Caco-2 (cell line): Measurements from ENCODE around the gene BEST1. TPM values are rescaled to one million over a fixed set of nuclear protein-coding genes. Genes with fewer than 3 reads are reported as not detected.

Experiments used
- BruUV-seq: library from RNA; stranded (reverse); fragments of 400-500 nt; replicated peaks from 2 replicates; lab custom pipeline; 2021; lab: Mats Ljungman, UMichigan
- CTCF ChIA-PET: fragments of 300-600 bp; sonication (Branson Sonifier 250); formaldehyde crosslinking; loops from one replicate; lab custom pipeline; 2022; ENCODE audit warnings: antibody characterized with exemption; lab: Charles Lee
- POLR2A ChIA-PET: fragments of 300-600 bp; sonication (Branson Sonifier 250); formaldehyde crosslinking; loops from one replicate; lab custom pipeline; 2022; ENCODE audit warnings: antibody characterized with exemption; lab: Charles Lee
- DNase-seq, 2 experiments: peaks; one replicate each; pipeline versions ENCODE4 v3.0.0 to v3.0.0-alpha.2; 2020 to 2022
- H3K27me3 ChIP-seq: replicated peaks from 2 replicates; pipeline ENCODE4 v1.6.0; 2011; ENCODE audit warnings: low read length; ENCODE audit not compliant: control insufficient read depth, insufficient read depth
- H3K36me3 ChIP-seq: 2 replicates; pipeline ENCODE4 v1.5.1; 2011; ENCODE audit warnings: low read length; ENCODE audit not compliant: control insufficient read depth, insufficient read depth
- H3K4me1 ChIP-seq: fragments of 250-450 bp; sonication (Bioruptor Pico); 2 replicates; pipeline ENCODE4 v1.5.1; 2020; ENCODE audit warnings: mild to moderate bottlenecking
- H3K4me3 ChIP-seq: 2 replicates; pipeline ENCODE4 v1.5.1; 2011; ENCODE audit warnings: low read depth, mild to moderate bottlenecking, control low read depth, low read length
- H3K9me3 ChIP-seq: fragments of 250-450 bp; sonication (Bioruptor Pico); 2 replicates; pipeline ENCODE4 v1.5.1; 2020; ENCODE audit warnings: mild to moderate bottlenecking, moderate library complexity
- H3K27ac Mint-ChIP-seq: one replicate; pipeline ENCODE4 v1.8.0; 2022; ENCODE audit warnings: mixed read lengths; ENCODE audit not compliant: unreplicated experiment
- H3K27me3 Mint-ChIP-seq: one replicate; pipeline ENCODE4 v1.8.0; 2022; ENCODE audit warnings: mixed read lengths; ENCODE audit not compliant: insufficient read depth, unreplicated experiment
- H3K36me3 Mint-ChIP-seq: one replicate; pipeline ENCODE4 v1.8.0; 2022; ENCODE audit warnings: mild to moderate bottlenecking, mixed read lengths; ENCODE audit not compliant: insufficient read depth, unreplicated experiment
- H3K4me1 Mint-ChIP-seq: one replicate; pipeline ENCODE4 v1.8.0; 2022; ENCODE audit warnings: low read depth, mixed read lengths; ENCODE audit not compliant: unreplicated experiment
- H3K4me3 Mint-ChIP-seq: one replicate; pipeline ENCODE4 v1.8.0; 2022; ENCODE audit warnings: mild to moderate bottlenecking, moderate library complexity, mixed read lengths; ENCODE audit not compliant: unreplicated experiment
- H3K9me3 Mint-ChIP-seq: one replicate; pipeline ENCODE4 v1.8.0; 2022; ENCODE audit warnings: mixed read lengths; ENCODE audit not compliant: unreplicated experiment
- CTCF ChIP-seq, 2 experiments: fragments of 200-600 bp in 1 of 2; IDR thresholded peaks; 1 replicate in 1 of 2; 2 replicates in 1 of 2; pipeline versions ENCODE4 v1.5.1 to v1.8.0; 2011 to 2022; ENCODE audit warnings: antibody characterized with exemption in 1 of 2, control low read depth in 1 of 2, inconsistent platforms in 1 of 2, low read depth in 1 of 2, low read length in 1 of 2, mild to moderate bottlenecking in 1 of 2, moderate library complexity in 1 of 2; ENCODE audit not compliant: insufficient read depth in 1 of 2, severe bottlenecking in 1 of 2, unreplicated experiment in 1 of 2
- intact Hi-C: fragments of 100-400 bp; cut with micrococcal nuclease; formaldehyde crosslinking; loops from one replicate; pipeline ENCODE4 v1.10.0; 2022; ENCODE audit not compliant: unreplicated experiment
- total RNA-seq: library from RNA; stranded (reverse); gene quantifications from 2 replicates; pipeline ENCODE4 v1.2.3, GENCODE V29; 2022

BEST1 gene
- total RNA-seq, 1 experiment from 2014 or later, result 6.7 TPM

GRCh38 chr11:61912530-61912898, 37.6 kb upstream of the BEST1 start:
- POLR2A ChIA-PET, result no interaction called here

GRCh38 chr11:61912991-61913698, 37.0 kb upstream of the BEST1 start:
- CTCF ChIA-PET, result interaction anchor here (1.0 kb wide), 1 partner anchor 121 kb away, joined by 5 read pairs; no protein-coding TSS in a partner anchor
- no peak overlapping the region for H3K27ac Mint-ChIP-seq
- BruUV-seq, result no TSS peak

More at GRCh38 chr11:61912530-61912898, 37.6 kb upstream of the BEST1 start:
- intact Hi-C loops, result loop anchor here (10.0 kb wide), 1 partner anchor 878 kb away; no protein-coding TSS in a partner anchor
- CTCF ChIA-PET, result interaction anchor here (1.0 kb wide), 1 partner anchor 121 kb away, joined by 5 read pairs; no protein-coding TSS in a partner anchor
- no peak overlapping the region for H3K27ac Mint-ChIP-seq
- no peaks in the 10 kb centered on the region; the same call in 1 of the 2 replicates for H3K4me1 ChIP-seq
- peaks cover under 1% of the 10 kb centered on the region for H3K4me1 Mint-ChIP-seq
- H3K9me3 Mint-ChIP-seq, result no peaks in the 10 kb centered on the region
- TF ChIP-seq CTCF (IDR thresholded peaks at IDR 0.05; ENCODE audit: insufficient read depth in 1 of 2, low read depth in 1 of 2, low read length in 1 of 2, severe bottlenecking in 1 of 2, unreplicated experiment in 1 of 2), result no peak
- H3K9me3 ChIP-seq, result no peaks in the 10 kb centered on the region
- H3K4me3 Mint-ChIP-seq, result no peak overlapping the region
- no peaks in the 10 kb centered on the region for H3K36me3 Mint-ChIP-seq
- DNase-seq, result peak in 1 of 2 experiments; percentile 1
- H3K4me3 ChIP-seq, result no peak overlapping the region
- H3K36me3 ChIP-seq, result no peaks in the 10 kb centered on the region
- BruUV-seq, result no TSS peak
- no peaks in the 10 kb centered on the region for H3K27me3 Mint-ChIP-seq
- H3K27me3 ChIP-seq, result no peaks in the 10 kb centered on the region

More at GRCh38 chr11:61912991-61913698, 37.0 kb upstream of the BEST1 start:
- H3K9me3 ChIP-seq, result no peaks in the 10 kb centered on the region
- Mint-ChIP-seq H3K4me3 (no peak overlapping the region), H3K4me1 (peaks cover 7% of the 10 kb centered on the region), H3K36me3 (peaks cover 6% of the 10 kb centered on the region), H3K27me3 (no peaks in the 10 kb centered on the region), H3K9me3 (no peaks in the 10 kb centered on the region)
- DNase-seq, result peak in 1 of 2 experiments; percentile 25
- H3K36me3 ChIP-seq, result no peaks in the 10 kb centered on the region
- peaks cover 6% of the 10 kb centered on the region; the same call in 1 of the 2 replicates for H3K4me1 ChIP-seq
- intact Hi-C loops, result loop anchor here (10.0 kb wide), 1 partner anchor 878 kb away; no protein-coding TSS in a partner anchor
- no peak for TF ChIP-seq CTCF (IDR thresholded peaks at IDR 0.05; ENCODE audit: insufficient read depth in 1 of 2, low read depth in 1 of 2, low read length in 1 of 2, severe bottlenecking in 1 of 2, unreplicated experiment in 1 of 2)
- no peaks in the 10 kb centered on the region for H3K27me3 ChIP-seq
- POLR2A ChIA-PET, result no interaction called here
- no peak overlapping the region for H3K4me3 ChIP-seq
